BJ (cell line): ENCODE data around the gene SNX27. TPM values are rescaled to one million over a fixed set of nuclear protein-coding genes. Genes with fewer than 3 reads are reported as not detected.
"Not testable (repeated sequence)": the region's sequence is repeated elsewhere in the genome, so short reads cannot be mapped to it uniquely, and the experiment has no call there.

Experiments
- CTCF ChIA-PET: fragments of 350-600 bp; formaldehyde crosslinking; extraction: SDS; loops from one replicate; lab custom pipeline; 2021; ENCODE audit warnings: antibody characterized with exemption, inconsistent platforms; lab: Yijun Ruan, JAX
- POLR2A ChIA-PET: fragments of 300-600 bp; sonication (Branson Sonifier 250); formaldehyde crosslinking; extraction: SDS; loops from one replicate; lab custom pipeline; 2021; ENCODE audit warnings: antibody characterized with exemption; lab: Charles Lee
- DNase-seq: peaks from one replicate; pipeline ENCODE4 v3.0.0-alpha.2; 2011; ENCODE audit warnings: low read depth
- H3K27me3 ChIP-seq: 2 replicates; pipeline ENCODE4 v1.6.0; 2011; ENCODE audit warnings: low read length; ENCODE audit not compliant: control insufficient read depth, insufficient read depth
- H3K36me3 ChIP-seq: 2 replicates; pipeline ENCODE4 v1.5.1; 2011; ENCODE audit warnings: low read length; ENCODE audit not compliant: control insufficient read depth, insufficient read depth
- H3K4me3 ChIP-seq: 2 replicates; pipeline ENCODE4 v1.5.1; 2011; ENCODE audit warnings: low read depth, mild to moderate bottlenecking, control low read depth, low read length
- polyA plus RNA-seq: library from polyadenylated mRNA; depleted of rRNA; stranded (reverse); fragments of >200 nt; gene quantifications from 2 replicates; pipeline ENCODE4 v1.2.3, GENCODE V29; 2011
- TF ChIP-seq, protein P1 (sequence below): IDR thresholded peaks from 2 replicates; pipeline ENCODE4 v1.5.1; 2011; ENCODE audit warnings: low read depth, mild to moderate bottlenecking, control low read depth, inconsistent platforms, low read length, moderate library complexity; ENCODE audit not compliant: insufficient read depth

SNX27 gene
- polyA plus RNA-seq, 1 experiment, result 7.0 TPM

DNA sequence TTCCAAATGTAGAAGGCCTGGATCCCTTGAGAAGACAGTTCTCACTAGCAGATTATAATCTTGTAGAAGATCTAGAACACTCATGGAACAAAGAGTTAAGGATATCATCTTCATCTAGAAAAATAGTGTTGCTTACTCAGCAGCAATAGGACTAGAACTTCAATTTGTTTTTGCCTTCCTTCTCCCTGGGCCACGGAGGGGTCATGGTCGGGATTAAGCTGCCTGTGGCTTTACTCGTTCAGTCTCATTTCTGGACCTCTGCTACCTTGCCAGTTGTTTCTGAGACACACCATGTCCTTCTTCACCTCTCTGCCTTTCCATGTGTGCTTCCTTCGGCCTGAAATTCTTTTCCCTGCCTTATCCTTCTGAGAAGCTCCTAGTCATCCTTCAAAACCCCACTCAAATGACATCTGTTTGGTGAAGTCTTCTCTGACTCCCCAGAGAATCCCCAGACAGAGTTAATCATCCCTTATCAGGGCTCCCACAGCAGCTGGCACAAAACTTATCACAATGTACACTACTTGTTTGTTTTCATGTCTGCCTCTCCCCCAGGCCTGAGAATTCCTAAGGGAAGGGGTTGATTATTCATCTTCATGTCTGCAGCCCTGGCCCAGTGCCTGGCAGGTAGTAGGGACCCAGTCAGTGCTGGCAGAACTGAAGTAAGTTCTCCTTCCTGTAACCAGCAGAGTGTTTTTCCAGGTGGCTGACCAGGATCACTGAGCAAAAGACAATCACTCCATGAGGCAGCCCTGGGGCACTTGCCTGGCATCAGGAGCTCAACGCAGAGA, 15.5 kb upstream of the SNX27 start:
- no peak overlapping the region for H3K4me3 ChIP-seq
- H3K36me3 ChIP-seq, result no peaks in the 10 kb centered on the region
- no peaks in the 10 kb centered on the region for H3K27me3 ChIP-seq
- TF ChIP-seq, protein P1, sequence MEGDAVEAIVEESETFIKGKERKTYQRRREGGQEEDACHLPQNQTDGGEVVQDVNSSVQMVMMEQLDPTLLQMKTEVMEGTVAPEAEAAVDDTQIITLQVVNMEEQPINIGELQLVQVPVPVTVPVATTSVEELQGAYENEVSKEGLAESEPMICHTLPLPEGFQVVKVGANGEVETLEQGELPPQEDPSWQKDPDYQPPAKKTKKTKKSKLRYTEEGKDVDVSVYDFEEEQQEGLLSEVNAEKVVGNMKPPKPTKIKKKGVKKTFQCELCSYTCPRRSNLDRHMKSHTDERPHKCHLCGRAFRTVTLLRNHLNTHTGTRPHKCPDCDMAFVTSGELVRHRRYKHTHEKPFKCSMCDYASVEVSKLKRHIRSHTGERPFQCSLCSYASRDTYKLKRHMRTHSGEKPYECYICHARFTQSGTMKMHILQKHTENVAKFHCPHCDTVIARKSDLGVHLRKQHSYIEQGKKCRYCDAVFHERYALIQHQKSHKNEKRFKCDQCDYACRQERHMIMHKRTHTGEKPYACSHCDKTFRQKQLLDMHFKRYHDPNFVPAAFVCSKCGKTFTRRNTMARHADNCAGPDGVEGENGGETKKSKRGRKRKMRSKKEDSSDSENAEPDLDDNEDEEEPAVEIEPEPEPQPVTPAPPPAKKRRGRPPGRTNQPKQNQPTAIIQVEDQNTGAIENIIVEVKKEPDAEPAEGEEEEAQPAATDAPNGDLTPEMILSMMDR, result no peak
- ChIA-PET CTCF (interaction anchor here (0.7 to 1.9 kb wide), 6 partner anchors 9 to 138 kb away, joined by 3 to 5 read pairs (median 4); no protein-coding TSS in a partner anchor), POLR2A (no interaction called here)
- DNase-seq, result no peak

DNA sequence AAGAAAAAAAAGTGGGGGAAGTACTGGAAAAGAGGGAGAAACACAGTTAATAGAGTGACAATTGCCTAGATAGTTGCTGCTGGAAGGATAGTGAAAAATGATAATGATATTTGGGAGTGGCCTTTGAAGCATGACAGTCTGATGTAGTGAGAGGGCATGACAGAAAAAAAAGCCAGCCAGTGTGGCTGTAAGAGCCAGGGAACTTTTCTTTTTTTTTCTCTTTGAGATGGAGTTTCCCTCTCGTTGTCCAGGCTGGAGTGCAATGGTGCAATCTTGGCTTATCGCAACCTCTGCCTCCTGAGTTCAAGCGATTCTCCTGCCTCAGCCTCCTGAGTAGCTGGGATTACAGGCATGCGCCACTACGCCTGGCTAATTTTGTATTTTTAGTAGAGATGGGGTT, 9.3 kb upstream of the SNX27 start:
- POLR2A ChIA-PET, result not testable (repeated sequence)

DNA sequence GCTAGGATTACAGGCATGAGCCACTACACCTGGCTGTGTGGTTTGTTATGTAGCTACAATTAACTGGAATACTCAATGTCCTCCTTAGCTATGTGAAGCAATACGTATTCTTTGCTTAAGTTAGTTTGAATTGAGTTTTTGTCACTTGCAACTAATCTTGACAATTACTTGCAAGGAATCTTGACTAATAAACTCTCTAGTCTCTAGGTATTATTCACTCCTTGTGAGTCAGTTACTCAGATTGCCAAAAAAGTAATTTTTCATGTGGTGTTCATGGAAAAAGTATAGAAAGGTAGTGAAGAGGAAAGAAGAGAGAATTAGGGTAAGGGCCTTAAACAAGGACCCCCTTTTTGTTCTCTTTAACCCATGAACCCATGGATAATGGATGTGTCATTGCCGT, 7.6 kb upstream of the SNX27 start:
- no peak overlapping the region for H3K4me3 ChIP-seq
- no peak for DNase-seq
- POLR2A ChIA-PET, result no interaction called here
- no peaks in the 10 kb centered on the region for H3K27me3 ChIP-seq
- CTCF ChIA-PET, result interaction anchor here (1.4 to 2.5 kb wide), 3 partner anchors 10 to 131 kb away, joined by 3 to 18 read pairs (median 3); no protein-coding TSS in a partner anchor
- TF ChIP-seq, protein P1, result no peak
- H3K36me3 ChIP-seq, result no peaks in the 10 kb centered on the region

More for the DNA sequence above, 9.3 kb upstream of the SNX27 start:
- not testable (repeated sequence) for H3K4me3 ChIP-seq, H3K27me3 ChIP-seq, DNase-seq, H3K36me3 ChIP-seq
- CTCF ChIA-PET, result interaction anchor here (2.5 kb wide), 1 partner anchor 8 kb away, joined by 18 read pairs; no protein-coding TSS in a partner anchor

DNA sequence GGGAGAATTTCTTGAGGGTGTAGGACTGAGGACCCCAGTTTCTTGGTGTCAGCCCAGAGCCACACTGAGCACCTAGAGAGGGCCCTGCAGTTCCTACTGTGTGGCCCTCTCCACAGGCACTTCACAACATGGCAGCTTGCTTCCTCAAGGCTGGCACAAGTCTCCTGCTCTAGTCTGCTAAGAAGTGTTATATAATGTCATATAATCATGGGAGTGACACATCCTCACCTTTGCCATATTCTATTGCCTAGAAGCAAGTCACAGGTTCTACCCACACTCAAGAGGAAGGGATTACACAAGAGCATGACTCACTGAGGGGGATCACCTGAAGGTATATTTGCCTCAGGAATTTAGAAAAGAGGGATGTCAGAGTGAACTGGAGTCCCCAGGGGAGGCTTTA, 5.5 kb upstream of the SNX27 start:
- POLR2A ChIA-PET, result no interaction called here
- no peak for DNase-seq
- no peaks in the 10 kb centered on the region for H3K36me3 ChIP-seq
- TF ChIP-seq, protein P1, result no peak
- CTCF ChIA-PET, result interaction anchor here (0.6 to 1.9 kb wide), 3 partner anchors 12 to 28 kb away, joined by 3 to 13 read pairs (median 4); no protein-coding TSS in a partner anchor
- H3K27me3 ChIP-seq, result no peaks in the 10 kb centered on the region
- no peak overlapping the region for H3K4me3 ChIP-seq

DNA sequence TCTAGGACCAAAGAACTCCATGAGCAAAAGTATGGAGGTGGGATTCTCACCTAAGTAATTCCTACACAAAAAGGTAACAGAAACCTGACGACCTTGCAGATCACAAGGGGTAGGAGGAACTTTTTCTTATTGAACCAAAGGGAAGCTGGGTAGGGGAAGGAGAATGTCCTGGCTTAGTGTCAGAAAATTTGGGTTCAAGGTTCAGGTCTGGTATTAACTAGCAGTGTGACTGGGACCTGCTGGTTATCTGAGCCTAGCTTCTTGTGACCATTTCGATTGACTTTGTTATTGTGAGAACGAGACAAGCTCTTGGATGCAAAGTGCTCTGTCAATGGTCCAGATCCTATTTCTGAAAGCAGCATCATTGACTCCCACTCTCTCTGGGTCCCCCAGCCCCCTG, 5.0 kb upstream of the SNX27 start:
- CTCF ChIA-PET, result interaction anchor here (1.9 kb wide), 1 partner anchor 13 kb away, joined by 13 read pairs; no protein-coding TSS in a partner anchor

More for the DNA sequence above, 5.0 kb upstream of the SNX27 start:
- no peak for DNase-seq
- TF ChIP-seq, protein P1, result no peak
- no peaks in the 10 kb centered on the region for H3K27me3 ChIP-seq
- H3K4me3 ChIP-seq, result no peak overlapping the region
- H3K36me3 ChIP-seq, result no peaks in the 10 kb centered on the region
- POLR2A ChIA-PET, result no interaction called here
